ENCODE results near the gene DNAL1.

The DNAL1 gene

GRCh38 chr14:73745571-73746519, 101.1 kb downstream of the DNAL1 start:
- Mint-ChIP-seq H3K4me3 (no peak overlapping the region), H3K27ac (peak overlapping the region; percentile 97)

GRCh38 chr14:73746520-73747378, 102.0 kb downstream of the DNAL1 start:
- H3K4me3 Mint-ChIP-seq, result peak overlapping the region; percentile 17
- H3K27ac Mint-ChIP-seq, result peak overlapping the region; percentile 59
- no peaks in the 10 kb centered on the region for H3K9me3 Mint-ChIP-seq
- H3K4me1 Mint-ChIP-seq, result peaks cover 99% of the 10 kb centered on the region
- ATAC-seq (no peak), DNase-seq (no peak)
- H3K27me3 Mint-ChIP-seq, result no peaks in the 10 kb centered on the region
- peaks cover 8% of the 10 kb centered on the region for H3K36me3 Mint-ChIP-seq (ENCODE audit: low read depth)

More at GRCh38 chr14:73745571-73746519, 101.1 kb downstream of the DNAL1 start:
- DNase-seq, result no peak
- Mint-ChIP-seq H3K27me3 (no peaks in the 10 kb centered on the region), H3K36me3 (ENCODE audit: low read depth) (peaks cover 7% of the 10 kb centered on the region), H3K9me3 (no peaks in the 10 kb centered on the region), H3K4me1 (peaks cover 99% of the 10 kb centered on the region)
- no peak for ATAC-seq

- H3K27ac Mint-ChIP-seq, result peak overlapping the region; percentile 59
These were observed 102.8 kb downstream of the DNAL1 start for GRCh38 chr14:73747379-73748211.

GRCh38 chr14:73748858-73749357, 104.1 kb downstream of the DNAL1 start:
- Mint-ChIP-seq H3K27ac (peak overlapping the region; percentile 77), H3K27me3 (no peaks in the 10 kb centered on the region), H3K36me3 (ENCODE audit: low read depth) (peaks cover 14% of the 10 kb centered on the region), H3K4me3 (peak overlapping the region; percentile 27), H3K9me3 (no peaks in the 10 kb centered on the region), H3K4me1 (peaks cover 99% of the 10 kb centered on the region)
- ATAC-seq (no peak), DNase-seq (no peak)

More at GRCh38 chr14:73747379-73748211, 102.8 kb downstream of the DNAL1 start:
- Mint-ChIP-seq H3K36me3 (ENCODE audit: low read depth) (peaks cover 14% of the 10 kb centered on the region), H3K4me1 (peaks cover 99% of the 10 kb centered on the region), H3K27me3 (no peaks in the 10 kb centered on the region), H3K9me3 (no peaks in the 10 kb centered on the region), H3K4me3 (peak overlapping the region; percentile 17)
- ATAC-seq, result no peak
- no peak for DNase-seq

- Mint-ChIP-seq H3K27ac (peak overlapping the region; percentile 77), H3K9me3 (no peaks in the 10 kb centered on the region), H3K4me3 (peak overlapping the region; percentile 14), H3K4me1 (peaks cover 99% of the 10 kb centered on the region), H3K27me3 (no peaks in the 10 kb centered on the region), H3K36me3 (ENCODE audit: low read depth) (peaks cover 17% of the 10 kb centered on the region)
- ATAC-seq, result no peak
- no peak for DNase-seq
These were observed 105.1 kb downstream of the DNAL1 start for GRCh38 chr14:73749706-73750530.

GRCh38 chr14:73750531-73750901, 105.7 kb downstream of the DNAL1 start:
- no peaks in the 10 kb centered on the region for H3K27me3 Mint-ChIP-seq
- no peaks in the 10 kb centered on the region for H3K9me3 Mint-ChIP-seq
- peaks cover 99% of the 10 kb centered on the region for H3K4me1 Mint-ChIP-seq
- ATAC-seq, result no peak
- peak overlapping the region; percentile 77 for H3K27ac Mint-ChIP-seq
- no peak overlapping the region for H3K4me3 Mint-ChIP-seq
- no peak for DNase-seq
- H3K36me3 Mint-ChIP-seq (ENCODE audit: low read depth), result peaks cover 20% of the 10 kb centered on the region

- ATAC-seq (no peak), DNase-seq (no peak)
- H3K4me1 Mint-ChIP-seq, result peaks cover 99% of the 10 kb centered on the region
- no peaks in the 10 kb centered on the region for H3K27me3 Mint-ChIP-seq
- H3K9me3 Mint-ChIP-seq, result no peaks in the 10 kb centered on the region
- peak overlapping the region; percentile 97 for H3K27ac Mint-ChIP-seq
- no peak overlapping the region for H3K4me3 Mint-ChIP-seq
- peaks cover 20% of the 10 kb centered on the region for H3K36me3 Mint-ChIP-seq (ENCODE audit: low read depth)
These were observed 106.4 kb downstream of the DNAL1 start for GRCh38 chr14:73751157-73751691.

- peak overlapping the region; percentile 91 for H3K4me3 Mint-ChIP-seq
- no peak for ATAC-seq
These were observed 107.7 kb downstream of the DNAL1 start for GRCh38 chr14:73752297-73752992.

More at GRCh38 chr14:73752297-73752992, 107.7 kb downstream of the DNAL1 start:
- DNase-seq, result no peak
- peaks cover 98% of the 10 kb centered on the region for H3K4me1 Mint-ChIP-seq
- peak overlapping the region; percentile 97 for H3K27ac Mint-ChIP-seq
- H3K9me3 Mint-ChIP-seq, result no peaks in the 10 kb centered on the region
- no peaks in the 10 kb centered on the region for H3K27me3 Mint-ChIP-seq
- H3K36me3 Mint-ChIP-seq (ENCODE audit: low read depth), result peaks cover 24% of the 10 kb centered on the region
